NK-92 treated with Interleukin-12 subunit alpha and Interleukin-12 subunit beta, amount 100 ng/mL, for 24 hours (cell line): ENCODE results near the gene ITPK1.

ENCODE experiments used
- DNase-seq: peaks from one replicate; lab custom pipeline; 2025; lab: John Stamatoyannopoulos, UW

The ITPK1 gene

DNA sequence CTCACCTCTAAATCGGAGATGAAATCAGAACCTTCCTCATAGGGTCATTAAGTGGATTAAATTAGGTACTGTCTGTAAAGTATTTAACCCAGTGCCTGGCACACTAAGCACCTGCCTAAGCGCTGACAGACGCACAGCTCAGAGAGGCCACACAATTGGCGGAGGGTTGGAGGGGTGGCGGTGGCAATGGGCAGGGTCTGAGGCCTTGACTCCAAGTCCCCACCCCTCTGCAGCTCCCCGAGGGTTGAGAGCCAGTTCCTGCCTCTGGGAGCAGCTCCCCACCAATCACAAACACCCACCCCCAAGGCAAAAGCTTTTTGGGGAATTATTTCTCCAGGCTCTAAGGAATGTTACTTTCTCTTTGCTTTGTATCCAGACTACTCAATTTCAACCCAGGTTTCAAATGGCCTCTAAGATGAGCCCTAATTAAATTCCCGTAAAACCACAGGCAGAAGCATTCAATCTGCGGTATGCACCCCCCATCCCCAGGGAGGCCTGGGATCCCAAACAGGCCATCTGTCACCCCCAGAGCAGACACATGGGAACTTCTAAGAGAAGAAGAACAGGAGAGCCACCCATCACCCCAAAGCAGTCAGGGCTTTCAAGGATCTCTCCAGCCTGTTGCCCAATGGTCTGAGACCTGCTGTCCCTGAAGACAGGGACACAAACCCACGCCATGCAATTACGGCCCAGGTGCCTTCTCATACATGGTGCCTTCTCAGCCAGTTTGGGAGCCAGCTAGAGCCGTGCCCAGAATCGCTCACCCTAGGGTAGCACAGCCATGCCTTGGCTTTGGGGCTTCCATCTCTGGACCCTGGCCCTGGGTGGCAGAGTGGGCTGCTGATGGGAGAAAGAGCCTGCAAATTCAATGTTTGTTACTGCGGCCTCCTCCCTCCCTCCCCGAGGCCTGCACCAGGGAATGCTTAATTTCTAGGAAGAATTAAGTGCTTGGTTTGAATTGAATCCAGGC is 126.7 kb downstream of the ITPK1 start:
- no peak for DNase-seq

DNA sequence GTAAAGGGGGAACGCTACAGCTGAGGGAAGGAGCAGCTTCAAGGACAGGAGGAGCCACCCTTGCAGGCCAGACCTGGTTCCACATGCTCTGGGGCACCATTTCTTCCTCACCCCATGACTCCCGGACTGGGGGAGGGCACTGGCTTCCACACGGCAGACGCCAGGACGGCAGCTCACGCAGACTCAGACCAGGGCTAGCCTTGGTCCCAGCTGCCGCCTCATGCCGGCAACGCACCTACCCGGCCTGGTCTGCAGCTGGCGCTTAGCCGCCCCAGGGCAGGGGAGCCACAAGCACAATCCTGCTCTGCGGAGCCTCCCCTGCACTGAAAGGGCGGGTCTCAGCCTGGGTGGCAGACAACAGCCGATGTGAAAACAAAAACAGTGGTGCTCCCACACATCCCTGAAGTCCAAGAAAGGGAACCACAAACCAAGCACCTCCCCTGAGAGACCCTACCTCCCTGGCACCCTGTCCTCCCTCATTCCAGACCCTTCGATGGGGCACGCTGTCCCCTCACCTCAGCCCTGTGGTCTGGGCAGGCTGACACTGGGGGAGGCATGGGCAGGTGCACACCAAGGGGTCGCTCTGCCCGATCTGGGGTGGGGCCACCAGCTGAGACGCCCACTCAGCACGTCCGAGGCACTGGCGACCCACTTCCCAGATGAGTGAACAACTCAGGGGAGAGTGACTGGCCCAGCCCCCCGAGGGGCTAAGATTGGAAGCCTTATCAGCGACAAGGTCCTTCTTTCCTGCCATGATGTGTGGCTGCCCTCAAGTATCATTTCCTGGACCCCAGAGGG is 127.8 kb downstream of the ITPK1 start:
- no peak for DNase-seq

- no peak for DNase-seq
Measured at GRCh38 chr14:92987148-92987570, 128.6 kb downstream of the ITPK1 start.

DNA sequence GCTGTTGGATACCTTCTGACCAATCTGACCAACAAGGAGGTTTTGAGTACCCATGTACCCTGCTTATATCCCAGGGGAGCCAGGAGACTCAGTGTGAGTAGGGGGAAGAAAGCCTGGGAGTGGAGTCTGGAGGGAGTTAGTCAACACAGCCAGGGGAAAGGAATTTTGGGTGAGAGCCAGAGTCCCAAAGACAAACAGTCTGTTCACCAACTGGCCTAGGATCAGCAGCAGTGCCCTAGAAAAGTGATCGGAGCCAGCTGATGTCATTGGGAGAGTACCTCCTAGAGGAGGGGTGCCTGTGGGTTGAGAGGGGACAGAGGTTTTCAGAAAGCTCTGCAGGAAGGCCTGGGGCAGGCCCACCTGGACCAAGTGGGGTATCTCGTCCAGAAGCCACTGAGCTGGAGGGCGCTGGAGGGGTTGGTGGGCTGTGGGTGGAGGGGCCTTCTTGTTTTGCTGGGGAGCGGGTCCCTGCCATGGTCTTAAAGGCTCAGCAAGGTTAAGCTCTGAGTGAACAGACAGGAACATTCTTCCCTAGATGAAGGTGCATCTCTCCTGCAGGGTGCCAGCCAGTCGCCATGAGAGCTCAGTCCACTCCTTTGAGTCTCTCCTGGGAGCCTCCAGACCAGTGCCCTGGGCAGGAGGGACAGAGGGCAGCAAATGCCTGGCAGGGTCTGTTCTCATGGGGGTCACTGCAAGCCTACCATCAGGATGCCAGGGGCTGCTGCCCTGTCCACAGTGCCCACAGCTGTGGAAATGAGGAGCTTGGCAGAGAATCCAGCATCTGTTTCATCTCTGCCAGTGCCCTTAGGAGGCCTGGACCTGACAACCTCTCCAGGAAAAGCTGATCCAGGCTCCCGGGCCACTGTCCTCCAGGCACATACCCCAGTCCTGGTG is 129.2 kb downstream of the ITPK1 start:
- no peak for DNase-seq

DNA sequence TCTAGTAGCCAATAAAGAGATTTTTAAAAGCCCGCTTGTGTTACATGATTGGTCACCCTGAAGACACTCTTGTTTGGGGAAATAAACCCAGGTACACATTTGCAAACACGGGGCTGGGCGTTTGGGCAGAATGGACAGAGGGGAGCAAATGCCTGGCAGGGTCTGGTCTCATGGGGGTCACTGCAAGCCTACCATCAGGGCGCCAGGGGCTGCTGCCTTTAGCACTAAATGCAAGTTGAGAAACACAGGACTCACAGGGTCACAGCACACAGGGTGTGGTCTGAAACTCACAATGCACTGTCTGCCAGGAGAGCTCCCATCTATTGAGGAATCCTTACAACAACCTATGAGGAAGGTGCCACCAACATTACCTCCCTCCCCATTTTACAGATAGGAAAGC is 130.2 kb downstream of the ITPK1 start:
- DNase-seq, result no peak

DNA sequence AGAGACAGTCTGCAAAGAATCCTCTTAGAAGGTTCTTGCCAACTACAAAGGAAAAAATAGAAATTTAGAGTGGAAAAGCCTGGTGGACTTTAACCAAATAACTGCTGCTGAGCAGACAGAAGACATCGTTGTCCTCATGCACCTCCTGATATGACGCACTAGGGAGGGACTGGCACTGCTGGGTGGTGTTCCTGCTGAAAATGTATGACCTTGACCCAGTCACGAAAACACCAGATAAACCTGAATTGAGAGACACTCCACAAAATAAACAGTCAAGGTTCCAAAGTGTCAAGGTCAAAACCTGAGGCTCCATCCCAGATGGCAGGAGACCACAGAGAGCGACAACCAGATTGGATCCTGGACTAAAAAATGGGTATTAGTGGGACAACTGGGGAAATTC is 130.8 kb downstream of the ITPK1 start:
- DNase-seq, result no peak

DNA sequence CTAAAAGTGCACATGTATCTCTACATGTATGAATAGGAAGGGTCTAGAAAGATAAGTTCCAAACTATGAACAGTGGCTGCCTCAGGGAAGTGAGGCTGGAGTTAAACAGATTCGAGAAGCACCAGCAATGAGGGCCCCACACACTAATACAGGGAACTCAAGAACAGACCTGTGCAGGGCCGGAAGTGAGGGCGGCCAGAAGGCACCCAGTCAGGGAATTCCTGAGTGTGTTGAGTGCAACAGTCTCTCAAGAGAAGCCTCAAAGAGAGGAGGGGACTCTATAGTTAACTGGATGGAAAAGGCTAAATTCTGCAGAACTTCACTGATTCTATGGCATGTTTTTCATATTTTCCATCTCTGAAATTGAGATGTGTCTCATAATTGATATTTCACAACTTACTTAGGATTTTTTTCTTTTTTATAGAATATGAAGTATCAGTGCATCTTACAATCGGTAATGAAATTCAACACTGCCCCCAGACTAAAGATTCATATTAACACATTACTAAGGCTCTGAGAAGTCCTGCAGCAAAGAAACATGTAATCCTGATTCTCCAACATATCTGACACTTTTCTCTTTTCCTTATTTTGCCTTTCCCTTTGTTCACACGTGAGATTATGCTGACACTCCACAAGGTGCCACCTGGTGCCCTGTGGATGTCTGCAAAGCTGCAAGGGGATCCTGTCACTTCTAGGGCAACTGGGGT is 131.5 kb downstream of the ITPK1 start:
- no peak for DNase-seq

GRCh38 chr14:92982956-92983355 is 132.8 kb downstream of the ITPK1 start:
- DNase-seq, result no peak

DNA sequence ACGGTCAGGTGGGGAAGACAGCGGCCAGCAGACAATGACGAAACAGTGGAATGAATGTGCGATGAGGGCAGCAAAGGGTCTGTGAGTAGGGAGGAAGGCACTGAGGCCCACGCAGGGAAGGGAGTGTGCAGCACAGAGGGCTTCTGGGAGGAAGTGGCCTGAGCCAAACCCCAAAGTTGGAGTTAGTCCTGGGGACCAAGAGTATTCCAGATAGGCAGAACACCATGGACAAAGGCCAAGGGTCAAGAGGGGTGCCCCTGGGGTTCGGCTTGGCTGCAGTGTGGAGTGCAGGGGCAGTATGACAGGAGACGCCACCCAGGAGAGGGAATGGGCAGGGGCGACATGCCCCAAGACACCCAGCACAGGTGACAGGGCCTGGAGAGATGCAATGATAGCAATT is 134.0 kb downstream of the ITPK1 start:
- DNase-seq, result no peak

GRCh38 chr14:92980866-92981265 is 134.9 kb downstream of the ITPK1 start:
- no peak for DNase-seq

- no peak for DNase-seq
Measured at GRCh38 chr14:92978229-92979021, 137.3 kb downstream of the ITPK1 start.

GRCh38 chr14:92976268-92976667 is 139.5 kb downstream of the ITPK1 start:
- no peak for DNase-seq

DNA sequence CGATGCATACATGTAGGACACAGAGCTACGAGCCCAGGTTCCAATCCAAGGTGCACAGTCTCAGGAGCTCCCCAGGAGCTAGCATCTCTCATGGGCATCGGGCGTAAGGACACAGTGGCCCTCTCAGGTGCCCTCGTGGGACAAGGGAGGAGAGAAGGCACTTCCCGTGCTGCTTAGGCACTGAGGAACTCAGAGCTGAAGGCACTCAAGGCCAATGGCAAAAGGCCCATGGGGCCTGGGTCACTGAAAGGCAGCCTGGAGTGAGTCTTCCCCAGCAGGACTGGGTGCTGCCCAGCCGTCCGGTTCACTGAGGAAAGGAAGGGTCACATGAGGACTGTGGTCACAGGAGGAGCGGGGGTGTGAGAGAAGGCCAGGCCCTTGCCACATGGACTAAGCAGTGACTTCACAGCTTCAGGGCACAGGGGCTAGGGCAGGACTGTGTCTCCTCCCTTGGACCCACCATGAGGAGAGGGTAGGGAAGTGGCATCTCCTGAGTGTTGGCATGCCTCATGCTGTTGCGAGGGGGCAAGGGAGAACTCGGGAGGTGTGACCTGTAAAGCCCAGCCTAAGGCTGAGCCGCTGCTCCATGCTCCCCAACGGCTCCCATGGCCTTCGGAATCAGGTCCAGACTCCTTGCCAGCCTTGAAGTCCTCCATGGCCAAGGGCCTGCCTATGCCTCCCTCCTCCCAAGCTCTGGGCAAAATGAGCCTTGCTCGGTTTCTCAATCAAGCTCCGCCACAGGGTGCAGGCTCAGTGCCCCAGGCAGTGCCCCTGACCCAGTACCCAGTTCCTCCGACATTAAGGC is 141.0 kb downstream of the ITPK1 start:
- DNase-seq, result no peak

- no peak for DNase-seq
Measured at GRCh38 chr14:92973798-92974372, 141.8 kb downstream of the ITPK1 start.

DNA sequence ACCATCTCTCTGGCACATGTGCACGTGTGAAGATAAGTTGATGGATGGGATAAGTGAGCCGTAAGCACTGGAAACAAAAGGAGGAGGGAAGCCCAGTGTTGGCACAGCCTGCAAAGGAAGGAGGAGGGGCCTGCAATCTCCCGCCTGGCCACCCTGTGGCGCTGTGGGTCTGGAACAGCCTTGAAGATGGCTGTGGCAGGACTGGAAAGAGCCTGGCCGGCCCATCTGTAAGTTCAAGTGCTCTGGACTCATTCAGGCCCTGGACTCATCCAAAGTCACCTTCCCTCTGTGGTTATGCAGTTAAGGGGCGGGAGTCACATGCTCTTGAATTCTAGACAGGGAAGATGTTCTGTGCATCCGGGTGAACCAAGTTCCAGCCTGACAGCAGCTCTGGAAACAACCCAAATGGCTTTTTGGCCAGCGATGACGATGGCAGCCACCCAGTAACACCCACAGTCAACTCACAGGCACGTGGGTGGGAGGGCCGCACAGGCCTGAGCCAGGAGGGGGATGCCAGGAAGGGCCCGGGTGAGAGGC is 142.4 kb downstream of the ITPK1 start:
- DNase-seq, result no peak

DNA sequence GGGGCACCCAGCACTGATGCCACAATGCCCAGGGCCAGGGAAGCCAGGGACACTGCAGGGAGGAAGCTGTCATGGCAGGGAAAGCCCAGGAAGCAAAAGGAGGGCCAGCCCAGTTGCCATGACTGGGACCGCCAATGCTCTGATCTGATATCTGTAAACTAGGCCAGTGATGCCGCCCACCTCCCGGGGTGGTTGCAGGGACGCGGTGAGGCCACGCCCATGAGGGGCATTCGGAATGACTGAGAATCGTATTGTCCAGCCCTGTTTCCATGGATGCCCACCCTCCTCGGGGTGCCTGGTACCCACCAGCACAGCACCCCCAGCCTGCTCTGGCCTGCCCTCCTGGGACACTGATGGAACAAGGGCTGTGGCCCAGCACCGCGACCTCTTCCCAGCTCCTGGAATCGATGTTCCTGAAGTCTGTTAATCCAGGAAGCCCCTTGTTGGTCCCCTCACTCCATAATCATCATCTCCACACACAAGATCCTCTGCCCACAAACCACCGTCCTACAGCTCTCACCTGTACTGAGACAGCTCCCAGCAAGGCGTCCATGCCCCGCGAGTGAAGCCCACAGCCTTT is 144.0 kb downstream of the ITPK1 start:
- no peak for DNase-seq

DNA sequence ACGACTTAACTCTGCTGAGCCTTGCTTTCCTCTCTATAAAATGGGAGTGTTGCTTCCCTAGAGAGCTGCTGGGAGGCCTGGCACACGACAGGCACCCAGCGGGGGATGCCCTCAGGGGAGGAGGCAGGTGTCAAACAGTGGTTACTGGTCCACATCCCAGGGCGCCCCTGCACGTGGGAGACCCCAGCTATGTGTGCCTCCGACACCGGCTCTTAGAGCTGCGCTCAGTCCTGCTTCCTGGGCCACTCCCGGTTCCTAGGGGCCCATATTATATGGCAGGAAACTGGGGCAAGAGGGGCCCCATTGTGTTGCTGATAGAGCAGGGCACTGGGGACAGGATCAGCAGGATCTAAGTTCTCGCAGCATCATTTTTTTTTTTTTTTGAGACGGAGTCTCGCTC is 145.5 kb downstream of the ITPK1 start:
- no peak for DNase-seq

DNA sequence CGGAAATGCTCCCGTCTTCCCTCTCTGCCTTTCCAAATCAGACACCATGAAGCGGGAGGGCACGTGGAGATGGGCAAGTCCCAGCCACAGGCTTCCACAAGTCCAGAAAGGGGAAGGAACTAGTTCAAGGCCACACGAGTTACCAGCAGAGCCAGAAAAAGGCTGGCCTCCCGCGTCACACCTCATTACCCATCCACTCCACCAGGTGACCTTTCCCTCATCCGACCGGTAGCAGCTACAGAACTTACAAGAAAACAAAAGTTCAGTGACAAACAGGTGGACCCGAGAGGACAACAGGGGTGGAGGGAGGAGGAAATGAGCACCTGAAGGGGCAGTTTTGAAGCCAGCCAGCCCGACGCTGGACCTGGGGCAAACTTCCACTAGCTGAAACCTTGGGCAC is 145.9 kb downstream of the ITPK1 start:
- DNase-seq, result no peak

- no peak for DNase-seq
Measured at GRCh38 chr14:92969430-92969829, 146.3 kb downstream of the ITPK1 start.
